ENCODE results near the gene CYP2F1. TPM values are rescaled to one million over a fixed set of nuclear protein-coding genes. Genes with fewer than 3 reads are reported as not detected.

The CYP2F1 gene
- total and polyA plus RNA-seq, 10 of the 15 experiments (the other 5 are each of a cell fraction or from before 2014, with no cell fraction given) = not detected

DNA sequence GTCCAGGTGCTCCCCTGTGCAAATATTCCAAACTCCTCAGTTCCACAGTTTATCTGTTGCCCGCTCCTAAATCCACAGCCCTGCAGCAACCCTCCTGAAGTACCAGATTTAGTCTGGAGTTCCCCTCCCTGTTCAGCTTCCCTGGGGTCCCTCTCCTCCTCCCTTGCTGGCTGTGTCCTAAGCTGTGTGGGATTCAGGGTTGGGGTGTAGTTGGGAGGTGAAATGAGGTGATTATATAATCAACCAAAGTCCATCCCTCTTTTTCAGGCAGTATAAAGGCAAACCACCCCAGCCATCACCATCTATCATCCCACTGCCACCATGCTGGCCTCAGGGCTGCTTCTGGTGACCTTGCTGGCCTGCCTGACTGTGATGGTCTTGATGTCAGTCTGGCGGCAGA is 26.1 kb upstream of the CYP2F1 start, which contains the start of gene CYP2A13:
CYP2A13 (plus strand) TSS at position 301 of the 400 bp plus-strand sequence; CDS start at position 322, 21 bp downstream.
- intact Hi-C loops (cut with micrococcal nuclease; ENCODE audit: unreplicated experiment) (no loop called here), in situ Hi-C loops (cut with MboI) (no loop called here)
- DNase-seq (ENCODE audit: low read depth, low spot score) (no peak), FAIRE-seq (no peak), ATAC-seq (no peak)
- no peak within 1 kb of the TSS for H3K4me3 ChIP-seq
- H3K4me1 ChIP-seq (ENCODE audit: control insufficient read depth, insufficient read depth, low read length) = no peaks in the 10 kb centered on the region
- ChIA-PET POLR2A (no interaction called here), CTCF (no interaction called here), SMC1A (ENCODE audit: uncharacterized antibody, unreplicated experiment) (no interaction called here), RAD21 (ENCODE audit: unreplicated experiment) (no interaction called here)
- WGBS (ENCODE audit: insufficient coverage, insufficient replicate concordance, low lambda C conversion rate, missing lambda C conversion rate) = 9% methylated on average over 2 of the region's 2 CpGs
- H3K4me2 ChIP-seq (ENCODE audit: control insufficient read depth, insufficient read depth) = no peak within 1 kb of the TSS
- H3K9ac ChIP-seq (ENCODE audit: control insufficient read depth, insufficient read depth, low read length) = no peak within 1 kb of the TSS
- no TSS peak for BruUV-seq (replicated peaks)
- TF ChIP-seq JUNB (IDR thresholded peaks at IDR 0.05) (no peak), CHD1 (IDR thresholded peaks at IDR 0.05; ENCODE audit: low read depth, low read length) (no peak), KAT2A (conservative IDR thresholded peaks at IDR 0.05; ENCODE audit: control insufficient read depth, low read depth, low read length) (no peak)
- TF ChIP-seq, protein P1, sequence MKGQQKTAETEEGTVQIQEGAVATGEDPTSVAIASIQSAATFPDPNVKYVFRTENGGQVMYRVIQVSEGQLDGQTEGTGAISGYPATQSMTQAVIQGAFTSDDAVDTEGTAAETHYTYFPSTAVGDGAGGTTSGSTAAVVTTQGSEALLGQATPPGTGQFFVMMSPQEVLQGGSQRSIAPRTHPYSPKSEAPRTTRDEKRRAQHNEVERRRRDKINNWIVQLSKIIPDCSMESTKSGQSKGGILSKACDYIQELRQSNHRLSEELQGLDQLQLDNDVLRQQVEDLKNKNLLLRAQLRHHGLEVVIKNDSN (IDR thresholded peaks at IDR 0.05; ENCODE audit: borderline replicate concordance, extremely low read length, insufficient read depth, low read depth, low read length) = no peak
- H3K36me3 ChIP-seq (ENCODE audit: control insufficient read depth in 2 of 2, insufficient read depth in 2 of 2, low read length in 1 of 2) = no peaks in the 10 kb centered on the region
- H2AFZ ChIP-seq (ENCODE audit: control insufficient read depth, low read depth, low read length) = no peak within 1 kb of the TSS
- H3K27me3 ChIP-seq (replicated peaks in 1 of 2; ENCODE audit: control insufficient read depth in 2 of 2, insufficient read depth in 2 of 2, low read length in 1 of 2) = no peaks in the 10 kb centered on the region
- no peaks in the 10 kb centered on the region for H3K9me3 ChIP-seq (replicated peaks; ENCODE audit: control insufficient read depth, insufficient read depth, low read length)
- no peaks in the 10 kb centered on the region for H4K20me1 ChIP-seq (ENCODE audit: control insufficient read depth, insufficient read depth)
- H3K79me2 ChIP-seq (ENCODE audit: control insufficient read depth, insufficient read depth, low read length) = no peaks in the 10 kb centered on the region
- no peak within 1 kb of the TSS for H3K27ac ChIP-seq (ENCODE audit: control insufficient read depth, insufficient read depth)

DNA sequence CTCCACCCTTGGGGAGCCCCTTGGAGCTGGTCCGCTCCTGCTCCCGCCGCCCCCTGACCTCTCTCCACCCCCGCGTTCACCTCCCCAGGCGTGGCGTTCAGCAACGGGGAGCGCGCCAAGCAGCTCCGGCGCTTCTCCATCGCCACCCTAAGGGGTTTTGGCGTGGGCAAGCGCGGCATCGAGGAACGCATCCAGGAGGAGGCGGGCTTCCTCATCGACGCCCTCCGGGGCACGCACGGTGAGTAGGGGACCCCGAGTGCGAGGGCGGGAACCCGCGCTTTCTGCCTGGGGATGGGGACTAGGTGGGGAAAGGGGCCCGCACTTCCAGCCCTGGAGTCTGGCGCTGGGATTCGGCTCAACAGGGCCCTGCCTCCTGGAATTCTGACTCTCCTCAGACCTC is 24.3 kb upstream of the CYP2F1 start:
- Histone ChIP-seq H3K9me3 (replicated peaks; ENCODE audit: control insufficient read depth, insufficient read depth, low read length) (no peaks in the 10 kb centered on the region), H3K27ac (ENCODE audit: control insufficient read depth, insufficient read depth) (no peak overlapping the region), H4K20me1 (ENCODE audit: control insufficient read depth, insufficient read depth) (no peaks in the 10 kb centered on the region), H3K79me2 (ENCODE audit: control insufficient read depth, insufficient read depth, low read length) (no peaks in the 10 kb centered on the region), H3K4me2 (ENCODE audit: control insufficient read depth, insufficient read depth) (no peak overlapping the region), H3K27me3 (replicated peaks in 1 of 2; ENCODE audit: control insufficient read depth in 2 of 2, insufficient read depth in 2 of 2, low read length in 1 of 2) (no peaks in the 10 kb centered on the region), H3K9ac (ENCODE audit: control insufficient read depth, insufficient read depth, low read length) (no peak overlapping the region), H3K4me3 (no peak overlapping the region), H3K4me1 (ENCODE audit: control insufficient read depth, insufficient read depth, low read length) (no peaks in the 10 kb centered on the region), H3K36me3 (ENCODE audit: control insufficient read depth in 2 of 2, insufficient read depth in 2 of 2, low read length in 1 of 2) (no peaks in the 10 kb centered on the region), H2AFZ (ENCODE audit: control insufficient read depth, low read depth, low read length) (no peak overlapping the region)
- no peak for DNase-seq (ENCODE audit: low read depth, low spot score)
- intact Hi-C loops (cut with micrococcal nuclease; ENCODE audit: unreplicated experiment) (no loop called here), in situ Hi-C loops (cut with MboI) (no loop called here)
- no peak for FAIRE-seq
- ChIA-PET RAD21 (ENCODE audit: unreplicated experiment) (no interaction called here), CTCF (no interaction called here), POLR2A (no interaction called here), SMC1A (ENCODE audit: uncharacterized antibody, unreplicated experiment) (no interaction called here)
- WGBS (ENCODE audit: insufficient coverage, insufficient replicate concordance, low lambda C conversion rate, missing lambda C conversion rate) = 13% methylated on average over 27 of the region's 32 CpGs
- no peak for ATAC-seq
- BruUV-seq (replicated peaks) = no TSS peak
- TF ChIP-seq MEF2A (IDR thresholded peaks at IDR 0.05; ENCODE audit: insufficient read depth, low read depth, low read length) (no peak), CBX3 (IDR thresholded peaks at IDR 0.05; ENCODE audit: borderline replicate concordance, low read depth) (no peak), NR2C2 (IDR thresholded peaks at IDR 0.05; ENCODE audit: borderline replicate concordance, control insufficient read depth, insufficient read length, low read depth) (no peak), PAX5 (IDR thresholded peaks at IDR 0.05; ENCODE audit: borderline replicate concordance, low read depth, low read length) (no peak), SMAD1 (IDR thresholded peaks at IDR 0.05; ENCODE audit: low read depth, partially characterized antibody) (no peak)
- TF ChIP-seq, protein P2, sequence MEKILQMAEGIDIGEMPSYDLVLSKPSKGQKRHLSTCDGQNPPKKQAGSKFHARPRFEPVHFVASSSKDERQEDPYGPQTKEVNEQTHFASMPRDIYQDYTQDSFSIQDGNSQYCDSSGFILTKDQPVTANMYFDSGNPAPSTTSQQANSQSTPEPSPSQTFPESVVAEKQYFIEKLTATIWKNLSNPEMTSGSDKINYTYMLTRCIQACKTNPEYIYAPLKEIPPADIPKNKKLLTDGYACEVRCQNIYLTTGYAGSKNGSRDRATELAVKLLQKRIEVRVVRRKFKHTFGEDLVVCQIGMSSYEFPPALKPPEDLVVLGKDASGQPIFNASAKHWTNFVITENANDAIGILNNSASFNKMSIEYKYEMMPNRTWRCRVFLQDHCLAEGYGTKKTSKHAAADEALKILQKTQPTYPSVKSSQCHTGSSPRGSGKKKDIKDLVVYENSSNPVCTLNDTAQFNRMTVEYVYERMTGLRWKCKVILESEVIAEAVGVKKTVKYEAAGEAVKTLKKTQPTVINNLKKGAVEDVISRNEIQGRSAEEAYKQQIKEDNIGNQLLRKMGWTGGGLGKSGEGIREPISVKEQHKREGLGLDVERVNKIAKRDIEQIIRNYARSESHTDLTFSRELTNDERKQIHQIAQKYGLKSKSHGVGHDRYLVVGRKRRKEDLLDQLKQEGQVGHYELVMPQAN (conservative IDR thresholded peaks at IDR 0.05) = no peak
- TF ChIP-seq, protein P3, sequence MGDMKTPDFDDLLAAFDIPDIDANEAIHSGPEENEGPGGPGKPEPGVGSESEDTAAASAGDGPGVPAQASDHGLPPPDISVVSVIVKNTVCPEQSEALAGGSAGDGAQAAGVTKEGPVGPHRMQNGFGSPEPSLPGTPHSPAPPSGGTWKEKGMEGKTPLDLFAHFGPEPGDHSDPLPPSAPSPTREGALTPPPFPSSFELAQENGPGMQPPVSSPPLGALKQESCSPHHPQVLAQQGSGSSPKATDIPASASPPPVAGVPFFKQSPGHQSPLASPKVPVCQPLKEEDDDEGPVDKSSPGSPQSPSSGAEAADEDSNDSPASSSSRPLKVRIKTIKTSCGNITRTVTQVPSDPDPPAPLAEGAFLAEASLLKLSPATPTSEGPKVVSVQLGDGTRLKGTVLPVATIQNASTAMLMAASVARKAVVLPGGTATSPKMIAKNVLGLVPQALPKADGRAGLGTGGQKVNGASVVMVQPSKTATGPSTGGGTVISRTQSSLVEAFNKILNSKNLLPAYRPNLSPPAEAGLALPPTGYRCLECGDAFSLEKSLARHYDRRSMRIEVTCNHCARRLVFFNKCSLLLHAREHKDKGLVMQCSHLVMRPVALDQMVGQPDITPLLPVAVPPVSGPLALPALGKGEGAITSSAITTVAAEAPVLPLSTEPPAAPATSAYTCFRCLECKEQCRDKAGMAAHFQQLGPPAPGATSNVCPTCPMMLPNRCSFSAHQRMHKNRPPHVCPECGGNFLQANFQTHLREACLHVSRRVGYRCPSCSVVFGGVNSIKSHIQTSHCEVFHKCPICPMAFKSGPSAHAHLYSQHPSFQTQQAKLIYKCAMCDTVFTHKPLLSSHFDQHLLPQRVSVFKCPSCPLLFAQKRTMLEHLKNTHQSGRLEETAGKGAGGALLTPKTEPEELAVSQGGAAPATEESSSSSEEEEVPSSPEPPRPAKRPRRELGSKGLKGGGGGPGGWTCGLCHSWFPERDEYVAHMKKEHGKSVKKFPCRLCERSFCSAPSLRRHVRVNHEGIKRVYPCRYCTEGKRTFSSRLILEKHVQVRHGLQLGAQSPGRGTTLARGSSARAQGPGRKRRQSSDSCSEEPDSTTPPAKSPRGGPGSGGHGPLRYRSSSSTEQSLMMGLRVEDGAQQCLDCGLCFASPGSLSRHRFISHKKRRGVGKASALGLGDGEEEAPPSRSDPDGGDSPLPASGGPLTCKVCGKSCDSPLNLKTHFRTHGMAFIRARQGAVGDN (IDR thresholded peaks at IDR 0.05) = no peak
